K562 (cell line): ENCODE data around the gene EYA3. TPM values are rescaled to one million over a fixed set of nuclear protein-coding genes. Genes with fewer than 3 reads are reported as not detected.
A peak's percentile ranks its signal among the peaks of the same experiment; 100 is the strongest.

Source experiments
- ATAC-seq: fragments of 200-7000 bp; cut with Tn5 transposase; 3 replicates; pipeline ENCODE4 v1.9.1; 2020; ENCODE audit warnings: moderate library complexity
- BruUV-seq: library from RNA; stranded (reverse); fragments of 400-500 nt; replicated peaks from 2 replicates; lab custom pipeline; 2021; lab: Mats Ljungman, UMichigan
- CTCF ChIA-PET: fragments of 300-600 bp; formaldehyde crosslinking; extraction: SDS; loops from one replicate; lab custom pipeline; 2021; ENCODE audit warnings: low intra/inter-chr PET ratio; lab: Yijun Ruan, JAX
- POLR2A ChIA-PET: fragments of 300-600, 350-650 bp; sonication (Branson Sonifier 250); formaldehyde crosslinking; extraction: SDS; loops from one replicate; lab custom pipeline; 2021; ENCODE audit warnings: antibody characterized with exemption, inconsistent platforms; lab: Yijun Ruan, JAX
- DNase-seq, 4 experiments: peaks; one replicate each; pipeline versions ENCODE4 v3.0.0 to v3.0.0-alpha.2; 2011 to 2018; ENCODE audit warnings: low spot score in 3 of 4, mixed read lengths in 3 of 4; ENCODE audit errors: extremely low read depth in 1 of 4
- FAIRE-seq: peaks from 2 replicates; lab custom pipeline; 2011; peaks lifted over from hg19 to GRCh38; lab: Jason Lieb, UNC
- H2AFZ ChIP-seq: 2 replicates; pipeline ENCODE4 v1.6.0; 2011; ENCODE audit warnings: low read depth, low read length, control low read depth, inconsistent platforms
- H3K27ac ChIP-seq: fragments of 200-600 bp; 3 replicates; pipeline ENCODE4 v1.8.0; 2011; ENCODE audit warnings: low read depth, mild to moderate bottlenecking, control low read depth, inconsistent platforms, low read length, moderate library complexity, mixed read lengths; ENCODE audit errors: extremely low read depth
- H3K27me3 ChIP-seq, 2 experiments: fragments of 300-600 bp in 1 of 2; 2 replicates in 1 of 2; 3 replicates in 1 of 2; pipeline versions ENCODE4 v1.6.0 to v1.8.0; 2011; ENCODE audit warnings: inconsistent platforms in 2 of 2, low read length in 2 of 2, mild to moderate bottlenecking in 1 of 2, mixed read lengths in 1 of 2, moderate library complexity in 1 of 2; ENCODE audit not compliant: control insufficient read depth in 2 of 2, insufficient read depth in 2 of 2
- H3K36me3 ChIP-seq: fragments of 300-600 bp; 3 replicates; pipeline ENCODE4 v1.8.0; 2011; ENCODE audit warnings: mild to moderate bottlenecking, low read length, inconsistent platforms; ENCODE audit not compliant: control insufficient read depth, insufficient read depth
- H3K4me1 ChIP-seq, 2 experiments: fragments of 200-600 bp in 1 of 2; replicated peaks in 1 of 2; 2 replicates in 1 of 2; 3 replicates in 1 of 2; pipeline versions ENCODE4 v1.5.1 to v1.8.0; 2011; ENCODE audit warnings: inconsistent platforms in 2 of 2, low read length in 2 of 2, mild to moderate bottlenecking in 1 of 2, mixed read lengths in 1 of 2, moderate library complexity in 1 of 2; ENCODE audit not compliant: control insufficient read depth in 2 of 2, insufficient read depth in 2 of 2
- H3K4me2 ChIP-seq: 2 replicates; pipeline ENCODE4 v1.6.1; 2011; ENCODE audit warnings: low read length, control low read depth, inconsistent platforms, mixed read lengths; ENCODE audit not compliant: insufficient read depth
- H3K4me3 ChIP-seq: fragments of 200-600 bp; sonication (generic), shearing (Covaris generic); 2 replicates; pipeline ENCODE4 v1.5.1; 2016; ENCODE audit warnings: control low read depth, inconsistent platforms
- H3K79me2 ChIP-seq: fragments of 200-600 bp; 3 replicates; pipeline ENCODE4 v1.8.0; 2011; ENCODE audit warnings: low read length, inconsistent platforms; ENCODE audit not compliant: control insufficient read depth, insufficient read depth
- H3K9ac ChIP-seq, 2 experiments: 2 replicates each; pipeline versions ENCODE4 v1.6.0 to v1.6.1; 2011; ENCODE audit warnings: low read depth in 2 of 2, low read length in 2 of 2, control low read depth in 1 of 2, inconsistent platforms in 1 of 2, mild to moderate bottlenecking in 1 of 2, mixed read lengths in 1 of 2; ENCODE audit not compliant: insufficient read depth in 1 of 2
- H3K9me1 ChIP-seq: one replicate; pipeline ENCODE4 v1.6.0; 2011; ENCODE audit warnings: inconsistent platforms, mild to moderate bottlenecking, low read length, moderate library complexity; ENCODE audit not compliant: control insufficient read depth, insufficient read depth
- H3K9me3 ChIP-seq: replicated peaks from 2 replicates; pipeline ENCODE4 v1.5.1; 2011; ENCODE audit warnings: low read depth, low read length, inconsistent platforms; ENCODE audit not compliant: control insufficient read depth, insufficient read depth
- H4K20me1 ChIP-seq: replicated peaks from 2 replicates; pipeline ENCODE4 v1.6.1; 2011; ENCODE audit warnings: low read length, inconsistent platforms, mixed read lengths; ENCODE audit not compliant: control insufficient read depth, insufficient read depth
- ATF6 ChIP-seq: sonication (generic); formaldehyde crosslinking; IDR thresholded peaks from 2 replicates; pipeline ENCODE4 v1.4.0; 2020; ENCODE audit warnings: mild to moderate bottlenecking, missing genetic modification reagents
- CBX2 ChIP-seq: fragments of 200-600 bp; sonication (generic); IDR thresholded peaks from one replicate; pipeline ENCODE4 v1.6.1; 2012; ENCODE audit warnings: mild to moderate bottlenecking, low read length, inconsistent platforms; ENCODE audit not compliant: insufficient read depth, poor library complexity, severe bottlenecking
- CEBPB ChIP-seq: fragments of 450-650 bp; IDR thresholded peaks from 2 replicates; pipeline ENCODE4 v1.6.1; 2016; ENCODE audit warnings: missing genetic modification characterization, missing compliant biosample characterization
- CEBPG ChIP-seq, 3 experiments: fragments of 200-800 bp in 1 of 3; sonication (Bioruptor generic) in 1 of 3; sonication (generic) in 1 of 3; formaldehyde crosslinking in 1 of 3; IDR thresholded peaks in 2 of 3; conservative IDR thresholded peaks in 1 of 3; 2 replicates each; pipeline versions ENCODE4 v1.6.1 to v1.8.0; 2016 to 2022; ENCODE audit warnings: missing compliant biosample characterization in 2 of 3, missing genetic modification characterization in 2 of 3, mild to moderate bottlenecking in 1 of 3, missing genetic modification reagents in 1 of 3
- FOXA3 ChIP-seq, 2 experiments: fragments of 450-650 bp in 1 of 2; sonication (generic) in 1 of 2; formaldehyde crosslinking; IDR thresholded peaks in 1 of 2; conservative IDR thresholded peaks in 1 of 2; 2 replicates each; pipeline versions ENCODE4 v1.4.0 to v1.8.0; 2020 to 2022; ENCODE audit warnings: mild to moderate bottlenecking in 2 of 2, missing genetic modification reagents in 1 of 2
- GTF3C2 ChIP-seq: IDR thresholded peaks from 3 replicates; pipeline ENCODE4 v1.6.1; 2011; ENCODE audit warnings: borderline replicate concordance, mild to moderate bottlenecking, moderate library complexity; ENCODE audit not compliant: insufficient read length; ENCODE audit errors: extremely low read depth
- L3MBTL2 ChIP-seq: fragments of 450-650 bp; IDR thresholded peaks from 2 replicates; pipeline ENCODE4 v1.6.1; 2016; ENCODE audit warnings: mild to moderate bottlenecking, moderate library complexity
- TCF7 ChIP-seq: sonication (generic); IDR thresholded peaks from 2 replicates; pipeline ENCODE4 v1.6.1; 2016; ENCODE audit warnings: antibody characterized with exemption, borderline replicate concordance
- ZFPM2 ChIP-seq: fragments of 250-450 bp; sonication (Bioruptor Pico); IDR thresholded peaks from 2 replicates; pipeline ENCODE4 v1.5.1; 2022; ENCODE audit warnings: mild to moderate bottlenecking
- ZNF263 ChIP-seq: sonication (generic); formaldehyde crosslinking; IDR thresholded peaks from 2 replicates; pipeline ENCODE4 v1.8.0; 2022; ENCODE audit warnings: mild to moderate bottlenecking, missing genetic modification reagents, borderline replicate concordance
- ZNF785 ChIP-seq: fragments of 250-450 bp; sonication (Bioruptor Pico); IDR thresholded peaks from 2 replicates; pipeline ENCODE4 v1.4.0; 2020; ENCODE audit warnings: mild to moderate bottlenecking
- WGBS: fragments of 100-300 bp; shearing (Covaris generic); methylation state at CpG from one replicate; pipeline ENCODE4 v1.1.6; 2016; ENCODE audit warnings: low coverage, mixed read lengths; ENCODE audit not compliant: insufficient coverage; ENCODE audit errors: missing lambda C conversion rate; 5-methylcytosine and 5-hydroxymethylcytosine counted together
- in situ Hi-C: fragments of 300-500 bp; cut with MboI; formaldehyde crosslinking; loops from 4 replicates; pipeline ENCODE4 v1.15.0; 2018; ENCODE audit warnings: inconsistent platforms, mixed read lengths
- intact Hi-C: fragments of 100-400 bp; cut with micrococcal nuclease; formaldehyde crosslinking; loops from 2 replicates; pipeline ENCODE4 v1.14.2; 2022
- polyA plus RNA-seq, 8 experiments: library from polyadenylated mRNA; depleted of rRNA in 4 of 8; stranded (reverse) in 5 of 8; unstranded in 3 of 8; fragments of >200 nt; fragmentation: Nextera tagmentation in 2 of 8; fragmentation: Illumina TruSeq in 1 of 8; extraction: Ambion mirVana in 2 of 8; extraction: Trizol in 1 of 8; gene quantifications; 2 replicates each; pipeline versions ENCODE4 v1.2.1 to v1.2.3, GENCODE V29; 2011 to 2014; ENCODE audit warnings: inconsistent platforms in 1 of 8, missing spikeins in 1 of 8
- total RNA-seq, 7 experiments: library from RNA; depleted of rRNA in 6 of 7; stranded (reverse); fragments of >200 nt in 6 of 7; fragmentation: Illumina TruSeq in 2 of 7; extraction: Trizol in 2 of 7; gene quantifications; 2 replicates each; pipeline versions ENCODE4 v1.2.1 to v1.2.3, GENCODE V29; 2011 to 2021; ENCODE audit warnings: low replicate concordance in 1 of 7
- TF ChIP-seq, protein P1 (sequence below): fragments of 450-650 bp; formaldehyde crosslinking; IDR thresholded peaks from 2 replicates; pipeline ENCODE4 v1.4.0; 2022; ENCODE audit warnings: mild to moderate bottlenecking, moderate library complexity

The EYA3 gene
- total and polyA plus RNA-seq, 9 of the 15 experiments (the other 6 are each of a cell fraction or from before 2014, with no cell fraction given): 21.7 to 64.0 (median 43.6) TPM

DNA sequence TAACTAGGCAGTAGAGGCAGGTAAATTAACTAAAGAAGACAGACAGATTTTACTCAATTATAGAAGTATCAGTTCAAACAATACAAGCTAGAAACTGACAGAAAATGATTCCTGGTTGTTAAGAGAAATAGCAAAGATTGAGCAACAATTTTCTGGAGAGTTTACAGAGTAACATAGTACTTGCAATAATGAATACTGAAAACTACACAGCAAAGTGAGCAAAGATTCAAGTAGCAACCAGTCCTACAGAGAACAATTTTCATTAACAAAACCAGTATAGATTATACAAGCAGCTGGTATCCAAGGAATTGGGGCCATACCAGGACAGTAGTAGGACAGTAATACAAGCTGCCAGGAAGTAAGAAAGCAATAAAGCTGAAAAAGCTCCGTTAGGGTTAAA lies 37.6 kb downstream of the EYA3 start:
- Histone ChIP-seq H3K4me1 (peaks cover 0 to 1% of the 10 kb centered on the region in 2 experiments; a peak in 1 of 5 replicates), H3K4me3 (no peak overlapping the region), H4K20me1 (no peaks in the 10 kb centered on the region), H3K9me3 (no peaks in the 10 kb centered on the region), H3K9me1 (no peaks in the 10 kb centered on the region), H3K27ac (no peak overlapping the region), H3K27me3 (no peaks in the 10 kb centered on the region), H3K4me2 (no peak overlapping the region), H3K79me2 (0 out of 3 replicates have a peak, but pooled peaks cover 6% of the 10 kb centered on the region), H3K36me3 (peaks cover 59% of the 10 kb centered on the region), H2AFZ (no peak overlapping the region), H3K9ac (no peak overlapping the region)
- FAIRE-seq: no peak
- in situ Hi-C loops (no loop called here), intact Hi-C loops (no loop called here)
- TF ChIP-seq GTF3C2: no peak
- no peak for TF ChIP-seq ATF6 (CRISPR knock-in tag)
- no peak for TF ChIP-seq ZFPM2 (CRISPR knock-in tag)
- no peak for TF ChIP-seq FOXA3 (CRISPR knock-in tag; conservative IDR thresholded peaks at IDR 0.05 in 1 of 2, IDR thresholded peaks at IDR 0.05 in 1 of 2)
- no peak for TF ChIP-seq ZNF263 (CRISPR knock-in tag)
- TF ChIP-seq CEBPG (CRISPR knock-in tag; IDR thresholded peaks at IDR 0.05): no peak
- peak; percentile 25 to 46; a peak in 2 of 4 replicates for TF ChIP-seq CEBPG (tag; conservative IDR thresholded peaks at IDR 0.05 in 1 of 2, IDR thresholded peaks at IDR 0.05 in 1 of 2)
- no peak for TF ChIP-seq L3MBTL2
- TF ChIP-seq CBX2: no peak
- peak; percentile 55; the same call in 1 of the 2 replicates for TF ChIP-seq CEBPB
- TF ChIP-seq, protein P1, sequence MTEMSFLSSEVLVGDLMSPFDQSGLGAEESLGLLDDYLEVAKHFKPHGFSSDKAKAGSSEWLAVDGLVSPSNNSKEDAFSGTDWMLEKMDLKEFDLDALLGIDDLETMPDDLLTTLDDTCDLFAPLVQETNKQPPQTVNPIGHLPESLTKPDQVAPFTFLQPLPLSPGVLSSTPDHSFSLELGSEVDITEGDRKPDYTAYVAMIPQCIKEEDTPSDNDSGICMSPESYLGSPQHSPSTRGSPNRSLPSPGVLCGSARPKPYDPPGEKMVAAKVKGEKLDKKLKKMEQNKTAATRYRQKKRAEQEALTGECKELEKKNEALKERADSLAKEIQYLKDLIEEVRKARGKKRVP (CRISPR knock-in tag): no peak
- no peak for TF ChIP-seq ZNF785 (CRISPR knock-in tag)
- TF ChIP-seq TCF7: no peak
- 64% methylated on average over 1 of the region's 1 CpG for WGBS
- no peak for DNase-seq
- ATAC-seq: no peak
- BruUV-seq: no TSS peak
- ChIA-PET POLR2A (no interaction called here), CTCF (no interaction called here)
